GM18498 (cell line): ENCODE data around the gene TBX4.

Source experiments
- ATAC-seq: cut with Tn5 transposase; IDR thresholded peaks from one replicate; pipeline ENCODE4 v1.9.1; 2021; ENCODE audit warnings: mild to moderate bottlenecking, moderate library complexity; ENCODE audit not compliant: unreplicated experiment

Gene TBX4

GRCh38 chr17:61412860-61413660 lies 39.2 kb upstream of the TBX4 start:
- ATAC-seq, result no peak

DNA sequence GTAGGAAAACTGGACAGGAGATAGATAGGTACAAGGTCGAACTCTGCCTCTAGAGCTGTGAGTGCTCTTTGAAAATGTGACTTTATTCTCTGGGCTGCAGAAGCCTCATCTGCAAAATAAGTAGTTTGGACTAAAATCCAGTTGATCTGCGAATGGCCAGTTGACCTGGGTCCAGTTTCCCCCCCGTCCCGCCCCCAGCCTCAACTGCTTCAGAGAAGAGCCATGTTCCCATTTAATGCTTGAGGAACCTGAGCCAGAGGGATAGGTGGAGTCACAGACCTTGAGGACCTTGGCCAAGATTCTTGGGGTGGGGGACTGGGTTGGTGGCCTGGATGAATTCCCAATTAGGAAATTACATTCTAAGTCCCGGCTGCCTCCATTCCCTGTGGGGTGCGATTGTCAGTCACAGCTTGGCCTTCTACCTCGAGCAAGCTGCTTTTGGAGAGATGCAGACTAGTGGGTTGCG lies 38.5 kb upstream of the TBX4 start:
- ATAC-seq, result no peak

GRCh38 chr17:61414141-61414935 lies 37.9 kb upstream of the TBX4 start:
- no peak for ATAC-seq

DNA sequence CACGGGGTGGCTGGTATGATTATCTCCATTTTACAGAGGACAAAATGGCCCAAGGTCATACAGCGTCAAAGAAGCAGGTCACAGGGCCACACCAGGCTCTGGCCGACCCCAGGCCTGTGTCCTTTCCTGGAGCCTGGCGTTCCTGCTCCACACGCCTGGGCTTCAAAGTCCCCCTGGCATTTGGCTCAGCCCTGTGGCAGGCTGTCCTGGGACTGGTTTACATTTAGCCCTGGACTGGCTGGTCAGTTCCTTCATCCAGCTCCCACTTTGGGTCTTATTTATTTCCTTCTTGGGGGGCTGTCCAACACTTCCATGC lies 37.3 kb upstream of the TBX4 start:
- no peak for ATAC-seq

DNA sequence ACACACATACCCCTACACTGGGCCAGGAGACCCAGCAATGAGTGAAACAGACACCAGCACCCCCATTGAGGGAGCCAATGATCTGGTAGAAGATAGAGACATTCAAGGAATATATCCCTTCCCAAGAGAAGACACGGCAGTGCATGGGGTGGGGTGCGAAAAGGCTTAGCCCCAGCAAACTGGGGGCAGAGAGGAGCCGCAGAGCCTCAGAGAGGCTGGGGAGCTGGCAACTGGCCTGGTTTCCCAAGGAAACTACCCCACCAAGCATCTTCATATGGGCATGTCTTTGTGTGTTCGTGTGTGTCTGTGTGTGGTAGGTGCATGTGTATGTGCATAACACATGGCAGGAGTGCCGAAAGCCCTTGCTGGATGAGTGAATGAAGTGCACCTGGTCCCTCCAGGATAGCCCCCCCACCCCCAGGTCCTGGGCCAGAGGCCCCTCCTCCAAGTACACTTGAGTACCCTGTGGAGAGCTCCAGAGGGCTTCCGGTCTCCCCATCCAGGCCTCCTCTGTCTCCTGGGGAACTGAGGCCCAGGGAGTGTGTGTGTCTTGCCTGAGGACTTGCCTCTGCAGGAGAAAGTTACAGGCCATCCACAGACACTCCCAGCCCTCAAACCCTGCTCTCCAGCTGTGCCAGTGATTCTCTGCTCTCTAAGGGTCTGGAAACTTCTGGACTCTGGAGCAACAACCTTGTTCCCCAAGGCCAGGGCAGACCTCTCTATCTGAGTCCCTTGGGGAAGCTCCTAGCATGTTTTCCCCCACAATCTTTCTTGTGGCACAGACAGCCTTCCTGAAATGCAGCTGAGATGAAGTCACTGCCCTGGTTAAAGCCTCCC lies 36.6 kb upstream of the TBX4 start:
- no peak for ATAC-seq

- ATAC-seq, result no peak
Measured at GRCh38 chr17:61416211-61416539, 36.0 kb upstream of the TBX4 start.

GRCh38 chr17:61416540-61417363 lies 35.5 kb upstream of the TBX4 start:
- ATAC-seq, result peak; percentile 50

- ATAC-seq, result no peak
Measured at GRCh38 chr17:61418449-61418848, 33.8 kb upstream of the TBX4 start.

GRCh38 chr17:61419496-61420046 lies 32.7 kb upstream of the TBX4 start:
- ATAC-seq, result no peak

DNA sequence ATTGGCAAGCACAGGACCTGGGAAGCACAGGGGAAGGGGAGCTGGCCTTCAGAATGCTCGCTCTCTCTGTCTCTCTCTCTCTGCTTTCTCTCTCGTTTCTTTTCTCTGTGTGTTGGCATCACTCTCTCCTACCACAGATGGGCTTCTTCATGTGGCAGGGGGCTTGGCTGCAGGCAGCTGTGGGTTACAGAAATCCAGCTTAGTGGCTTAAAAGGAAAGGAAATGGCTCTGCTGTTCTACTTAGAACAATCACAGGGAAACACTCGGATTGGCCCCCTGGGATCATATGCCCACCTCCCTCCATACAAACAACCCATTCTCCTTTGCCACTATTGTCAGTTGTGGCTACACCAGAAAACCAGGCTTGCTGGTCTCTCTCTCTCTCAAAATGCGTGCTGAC lies 32.2 kb upstream of the TBX4 start:
- no peak for ATAC-seq

DNA sequence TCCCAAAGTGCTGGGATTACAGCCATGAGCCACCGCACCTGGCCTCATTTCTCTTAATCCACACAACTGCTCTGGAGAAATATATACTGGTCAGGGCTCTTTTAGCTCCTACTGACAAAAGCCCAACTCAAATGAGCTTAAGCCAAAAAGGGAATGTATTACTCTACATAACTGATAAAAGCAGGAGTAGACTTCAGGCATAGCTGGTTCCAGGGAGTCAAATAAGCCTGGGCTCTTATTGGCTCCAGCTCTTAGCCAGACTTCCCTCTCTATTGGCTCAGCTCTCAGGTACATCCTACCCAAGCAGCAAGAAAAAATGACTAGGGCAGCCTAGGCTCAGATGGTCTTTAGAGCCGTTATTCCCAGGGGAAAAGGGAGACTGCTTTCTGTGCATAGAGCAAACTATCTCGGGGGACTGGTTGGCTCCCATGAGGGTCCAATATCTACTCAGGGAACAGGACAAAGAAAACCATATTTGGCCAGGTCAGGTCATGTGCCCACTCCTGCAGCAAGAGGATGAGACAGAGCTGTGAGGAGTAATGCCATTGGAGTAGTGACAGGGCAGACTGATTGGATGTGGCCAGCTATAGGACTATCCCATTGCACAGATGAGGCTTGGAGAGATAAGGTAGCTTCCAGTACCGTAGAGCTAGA lies 31.4 kb upstream of the TBX4 start:
- ATAC-seq, result no peak

GRCh38 chr17:61421460-61421859 lies 30.8 kb upstream of the TBX4 start:
- ATAC-seq, result no peak

- ATAC-seq, result no peak
Measured at GRCh38 chr17:61422116-61422799, 30.0 kb upstream of the TBX4 start.

DNA sequence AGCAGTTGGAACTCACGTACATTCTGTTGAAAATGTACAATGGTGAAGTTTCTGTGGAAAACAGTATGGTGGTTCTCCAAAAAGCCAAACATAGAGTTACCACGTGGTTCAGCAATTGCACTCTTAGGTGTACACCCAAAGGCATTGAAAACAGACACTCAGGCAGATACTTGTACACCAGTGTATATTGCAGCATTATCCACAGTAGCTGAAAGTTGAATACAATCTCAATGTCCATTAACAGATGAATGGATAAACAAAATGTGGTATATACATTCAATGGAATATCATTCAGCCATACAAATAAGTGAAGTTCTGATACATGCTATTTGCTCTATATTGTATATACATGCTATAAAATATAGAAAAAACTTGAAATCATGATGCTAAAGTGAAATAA lies 29.4 kb upstream of the TBX4 start:
- ATAC-seq, result no peak

DNA sequence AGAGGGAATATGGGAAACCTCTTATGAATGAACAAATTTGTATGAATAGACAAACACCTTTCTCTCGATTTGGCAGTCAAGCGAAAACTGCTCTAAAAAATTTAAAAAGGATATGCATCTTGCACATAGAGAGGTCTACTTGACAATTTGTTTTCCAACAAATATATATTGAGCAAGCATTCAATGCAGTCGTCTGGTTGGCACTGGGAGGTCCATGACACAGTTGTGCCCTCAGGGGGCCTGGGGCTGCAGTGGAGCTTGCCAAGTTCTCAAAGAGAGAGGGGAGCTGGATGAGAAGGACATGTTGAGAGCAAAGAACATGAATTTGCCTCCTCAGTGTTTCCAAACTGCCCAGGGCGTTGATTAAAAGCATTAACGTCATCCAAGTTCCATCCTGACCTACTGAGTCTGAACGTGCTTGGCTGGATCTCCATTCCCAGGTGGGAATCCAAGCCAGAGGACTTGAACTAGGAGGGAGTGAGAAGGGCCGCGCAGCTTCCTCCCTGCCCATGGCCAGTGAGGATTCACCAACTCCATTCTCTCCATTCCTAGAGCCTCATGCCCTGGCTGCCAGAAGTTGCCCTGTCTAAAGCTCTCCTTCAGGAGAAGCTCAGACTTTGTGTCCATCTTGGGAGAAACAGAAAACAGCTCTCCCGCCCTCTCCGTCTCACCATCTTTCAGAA lies 28.1 kb upstream of the TBX4 start:
- ATAC-seq, result no peak

DNA sequence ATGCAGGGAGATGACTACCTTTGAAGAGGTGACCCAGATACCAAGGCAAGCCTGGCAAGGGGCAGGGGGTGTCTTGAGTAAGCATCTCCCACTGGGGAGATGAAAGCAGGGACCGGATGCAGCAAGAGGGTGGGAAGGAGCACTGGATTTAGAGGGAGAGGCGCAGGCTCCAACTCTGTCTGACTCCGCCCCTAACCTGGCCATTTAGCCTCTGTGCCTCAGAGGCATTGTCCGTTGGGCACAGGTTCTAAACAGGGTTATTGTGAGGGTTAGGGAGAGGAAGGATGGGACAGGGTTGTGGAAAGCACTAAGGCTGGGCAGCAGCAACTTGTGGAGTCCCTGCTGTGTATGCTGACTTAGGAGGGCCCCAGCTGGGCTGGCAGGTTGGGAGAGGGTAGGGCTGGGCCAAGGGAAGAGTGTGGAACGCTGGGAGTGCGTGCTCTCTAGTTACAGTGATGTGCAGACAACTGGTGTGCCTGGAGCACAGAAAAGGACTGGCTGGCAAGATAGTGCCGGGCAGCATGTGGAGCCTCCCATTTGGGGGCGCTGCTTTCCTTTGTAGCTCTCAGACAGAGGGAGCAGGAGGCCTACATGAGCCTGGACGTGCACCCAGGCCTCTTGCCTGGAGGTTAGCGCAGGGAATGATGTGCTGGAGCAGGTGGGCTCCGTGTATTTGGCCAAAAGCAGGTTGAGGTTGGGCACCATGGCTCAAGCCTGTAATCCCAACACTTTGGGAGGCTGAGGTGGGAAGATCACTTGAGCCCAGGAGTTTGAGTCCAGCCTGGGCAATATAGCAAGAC lies 26.3 kb upstream of the TBX4 start:
- ATAC-seq, result no peak

- no peak for ATAC-seq
Measured at GRCh38 chr17:61426482-61427304, 25.5 kb upstream of the TBX4 start.
